HepG2 (cell line): ENCODE data around the gene HHIPL1. TPM values are rescaled to one million over a fixed set of nuclear protein-coding genes. Genes with fewer than 3 reads are reported as not detected.

Experiments
- FOSL1 ChIP-seq: sonication (generic); formaldehyde crosslinking; IDR thresholded peaks from 2 replicates; pipeline ENCODE4 v1.9.0; 2021; ENCODE audit warnings: missing genetic modification reagents, borderline replicate concordance
- HDAC1 ChIP-seq: sonication (generic); formaldehyde crosslinking; IDR thresholded peaks from 2 replicates; pipeline ENCODE4 v1.5.1; 2020; ENCODE audit warnings: mild to moderate bottlenecking, missing genetic modification reagents
- KAT2B ChIP-seq: fragments of 150-350 bp; IDR thresholded peaks from 2 replicates; pipeline ENCODE4 v1.6.1; 2014; ENCODE audit warnings: low read depth, low read length, borderline replicate concordance
- KAT7 ChIP-seq: IDR thresholded peaks from 2 replicates; pipeline ENCODE4 v1.6.1; 2018; ENCODE audit warnings: borderline replicate concordance, missing compliant biosample characterization
- NR2C2 ChIP-seq: sonication (generic); formaldehyde crosslinking; IDR thresholded peaks from 2 replicates; pipeline ENCODE4 v1.4.0; 2020; ENCODE audit warnings: missing genetic modification reagents, mild to moderate bottlenecking, moderate library complexity, borderline replicate concordance
- RXRB ChIP-seq: IDR thresholded peaks from 2 replicates; pipeline ENCODE4 v1.6.1; 2016; ENCODE audit warnings: borderline replicate concordance, missing genetic modification reagents, missing compliant biosample characterization
- ZBTB7A ChIP-seq: sonication (generic); formaldehyde crosslinking; IDR thresholded peaks from 2 replicates; pipeline ENCODE4 v1.8.0; 2022; ENCODE audit warnings: mild to moderate bottlenecking, missing genetic modification reagents
- ZNF256 ChIP-seq: sonication (generic); formaldehyde crosslinking; conservative IDR thresholded peaks from 2 replicates; pipeline ENCODE4 v1.4.0; 2020; ENCODE audit warnings: missing genetic modification reagents
- ZNF605 ChIP-seq: sonication (generic); formaldehyde crosslinking; IDR thresholded peaks from 2 replicates; pipeline ENCODE4 v1.8.0; 2022; ENCODE audit warnings: mild to moderate bottlenecking, missing genetic modification reagents
- polyA plus RNA-seq, 8 experiments: library from polyadenylated mRNA; depleted of rRNA in 3 of 8; stranded (reverse) in 7 of 8; unstranded in 1 of 8; fragments of >200 nt; fragmentation: Illumina TruSeq in 4 of 8; extraction: Trizol in 4 of 8; gene quantifications; 2 replicates each; pipeline versions ENCODE4 v1.2.1 to v1.2.3, GENCODE V29; 2011 to 2016; ENCODE audit warnings: low read depth in 4 of 8, missing spikeins in 1 of 8, mixed read lengths in 1 of 8; ENCODE audit not compliant: insufficient read depth in 1 of 8
- total RNA-seq, 5 experiments: library from RNA; depleted of rRNA; stranded (reverse); fragments of >200 nt; fragmentation: Illumina TruSeq; extraction: Trizol; gene quantifications; 2 replicates each; pipeline ENCODE4 v1.2.3, GENCODE V29; 2016; ENCODE audit warnings: low read depth in 1 of 5
- TF ChIP-seq, protein P1 (sequence below): sonication (generic); formaldehyde crosslinking; IDR thresholded peaks from 2 replicates; pipeline ENCODE4 v1.8.1; 2023; ENCODE audit warnings: mild to moderate bottlenecking, missing genetic modification reagents
- TF ChIP-seq, protein P2 (sequence below): sonication (generic); formaldehyde crosslinking; IDR thresholded peaks from 2 replicates; pipeline ENCODE4 v1.5.0; 2020; ENCODE audit warnings: missing genetic modification reagents, mild to moderate bottlenecking, borderline replicate concordance
- TF ChIP-seq, protein P3 (sequence below): sonication (generic); formaldehyde crosslinking; IDR thresholded peaks from 2 replicates; pipeline ENCODE4 v1.5.1; 2020; ENCODE audit warnings: missing genetic modification reagents, mild to moderate bottlenecking, borderline replicate concordance
- TF ChIP-seq, protein P4 (sequence below): sonication (generic); formaldehyde crosslinking; IDR thresholded peaks from 2 replicates; pipeline ENCODE4 v1.8.1; 2023; ENCODE audit warnings: missing genetic modification reagents, inconsistent platforms, borderline replicate concordance
- TF ChIP-seq, protein P5 (sequence below): sonication (generic); formaldehyde crosslinking; IDR thresholded peaks from 2 replicates; pipeline ENCODE4 v1.8.0; 2022; ENCODE audit warnings: mild to moderate bottlenecking, missing genetic modification reagents
- TF ChIP-seq, protein P6 (sequence below): sonication (generic); formaldehyde crosslinking; IDR thresholded peaks from 2 replicates; pipeline ENCODE4 v1.4.0; 2020; ENCODE audit warnings: mild to moderate bottlenecking, missing genetic modification reagents
- TF ChIP-seq, protein P7 (sequence below): sonication (generic); formaldehyde crosslinking; IDR thresholded peaks from 2 replicates; pipeline ENCODE4; 2020; ENCODE audit warnings: missing genetic modification reagents, mild to moderate bottlenecking, borderline replicate concordance

Gene HHIPL1
- total and polyA plus RNA-seq, 2 of the 13 experiments (the other 11 are each of a cell fraction or from before 2014, with no cell fraction given) = not detected

DNA sequence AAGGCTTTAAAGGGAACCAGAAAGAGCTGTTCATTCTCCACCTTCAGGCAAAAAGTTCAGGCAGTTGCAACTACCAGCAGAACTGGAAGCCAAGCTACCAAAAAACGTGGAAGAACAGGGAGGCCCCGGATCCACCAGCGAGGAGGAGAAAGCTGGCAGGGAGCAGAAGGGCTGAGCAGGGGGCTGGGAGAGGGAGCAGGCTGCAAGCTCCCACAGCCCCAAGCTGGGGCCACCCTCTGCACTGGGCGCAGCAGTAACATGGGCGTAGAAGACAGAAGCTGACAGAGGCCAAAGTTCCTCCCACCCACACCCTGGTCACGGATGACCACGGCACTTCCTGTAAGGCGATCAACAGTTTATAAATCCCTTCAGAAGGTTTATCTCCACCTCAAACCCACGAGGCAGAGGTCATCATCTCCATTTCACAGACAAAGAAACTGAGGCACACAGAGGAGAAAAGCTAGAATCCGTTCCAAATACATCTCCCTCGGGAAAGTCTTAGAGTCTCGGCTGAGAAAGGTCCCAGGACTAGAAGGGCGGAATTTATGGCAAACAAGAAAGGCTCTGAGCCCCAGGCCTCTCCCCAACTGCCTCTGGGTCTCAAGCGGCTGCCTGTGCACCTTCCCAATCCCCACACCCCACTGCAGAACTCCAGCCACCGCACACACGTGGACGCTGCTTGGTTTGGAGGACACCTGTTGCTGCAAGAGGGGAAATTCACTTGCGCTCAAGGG lies 42.7 kb upstream of the HHIPL1 start (continued):
- TF ChIP-seq, protein P1, sequence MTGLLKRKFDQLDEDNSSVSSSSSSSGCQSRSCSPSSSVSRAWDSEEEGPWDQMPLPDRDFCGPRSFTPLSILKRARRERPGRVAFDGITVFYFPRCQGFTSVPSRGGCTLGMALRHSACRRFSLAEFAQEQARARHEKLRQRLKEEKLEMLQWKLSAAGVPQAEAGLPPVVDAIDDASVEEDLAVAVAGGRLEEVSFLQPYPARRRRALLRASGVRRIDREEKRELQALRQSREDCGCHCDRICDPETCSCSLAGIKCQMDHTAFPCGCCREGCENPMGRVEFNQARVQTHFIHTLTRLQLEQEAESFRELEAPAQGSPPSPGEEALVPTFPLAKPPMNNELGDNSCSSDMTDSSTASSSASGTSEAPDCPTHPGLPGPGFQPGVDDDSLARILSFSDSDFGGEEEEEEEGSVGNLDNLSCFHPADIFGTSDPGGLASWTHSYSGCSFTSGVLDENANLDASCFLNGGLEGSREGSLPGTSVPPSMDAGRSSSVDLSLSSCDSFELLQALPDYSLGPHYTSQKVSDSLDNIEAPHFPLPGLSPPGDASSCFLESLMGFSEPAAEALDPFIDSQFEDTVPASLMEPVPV (CRISPR knock-in tag) = no peak
- TF ChIP-seq KAT2B (no peak), ZNF605 (CRISPR knock-in tag) (peak; percentile 65; the same call in 1 of the 2 replicates), HDAC1 (0 out of 2 replicates have a peak, but pooled peaks have one; percentile 15), ZNF256 (CRISPR knock-in tag) (no peak), FOSL1 (CRISPR knock-in tag) (no peak), NR2C2 (CRISPR knock-in tag) (peak; percentile 10; the same call in 1 of the 2 replicates), RXRB (CRISPR knock-in tag) (0 out of 2 replicates have a peak, but pooled peaks have one; percentile 15), ZBTB7A (CRISPR knock-in tag) (no peak), KAT7 (CRISPR knock-in tag) (no peak)
- TF ChIP-seq, protein P2, sequence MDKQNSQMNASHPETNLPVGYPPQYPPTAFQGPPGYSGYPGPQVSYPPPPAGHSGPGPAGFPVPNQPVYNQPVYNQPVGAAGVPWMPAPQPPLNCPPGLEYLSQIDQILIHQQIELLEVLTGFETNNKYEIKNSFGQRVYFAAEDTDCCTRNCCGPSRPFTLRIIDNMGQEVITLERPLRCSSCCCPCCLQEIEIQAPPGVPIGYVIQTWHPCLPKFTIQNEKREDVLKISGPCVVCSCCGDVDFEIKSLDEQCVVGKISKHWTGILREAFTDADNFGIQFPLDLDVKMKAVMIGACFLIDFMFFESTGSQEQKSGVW (CRISPR knock-in tag) = no peak
- TF ChIP-seq, protein P3, sequence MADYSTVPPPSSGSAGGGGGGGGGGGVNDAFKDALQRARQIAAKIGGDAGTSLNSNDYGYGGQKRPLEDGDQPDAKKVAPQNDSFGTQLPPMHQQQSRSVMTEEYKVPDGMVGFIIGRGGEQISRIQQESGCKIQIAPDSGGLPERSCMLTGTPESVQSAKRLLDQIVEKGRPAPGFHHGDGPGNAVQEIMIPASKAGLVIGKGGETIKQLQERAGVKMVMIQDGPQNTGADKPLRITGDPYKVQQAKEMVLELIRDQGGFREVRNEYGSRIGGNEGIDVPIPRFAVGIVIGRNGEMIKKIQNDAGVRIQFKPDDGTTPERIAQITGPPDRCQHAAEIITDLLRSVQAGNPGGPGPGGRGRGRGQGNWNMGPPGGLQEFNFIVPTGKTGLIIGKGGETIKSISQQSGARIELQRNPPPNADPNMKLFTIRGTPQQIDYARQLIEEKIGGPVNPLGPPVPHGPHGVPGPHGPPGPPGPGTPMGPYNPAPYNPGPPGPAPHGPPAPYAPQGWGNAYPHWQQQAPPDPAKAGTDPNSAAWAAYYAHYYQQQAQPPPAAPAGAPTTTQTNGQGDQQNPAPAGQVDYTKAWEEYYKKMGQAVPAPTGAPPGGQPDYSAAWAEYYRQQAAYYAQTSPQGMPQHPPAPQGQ (CRISPR knock-in tag) = no peak
- TF ChIP-seq, protein P4, sequence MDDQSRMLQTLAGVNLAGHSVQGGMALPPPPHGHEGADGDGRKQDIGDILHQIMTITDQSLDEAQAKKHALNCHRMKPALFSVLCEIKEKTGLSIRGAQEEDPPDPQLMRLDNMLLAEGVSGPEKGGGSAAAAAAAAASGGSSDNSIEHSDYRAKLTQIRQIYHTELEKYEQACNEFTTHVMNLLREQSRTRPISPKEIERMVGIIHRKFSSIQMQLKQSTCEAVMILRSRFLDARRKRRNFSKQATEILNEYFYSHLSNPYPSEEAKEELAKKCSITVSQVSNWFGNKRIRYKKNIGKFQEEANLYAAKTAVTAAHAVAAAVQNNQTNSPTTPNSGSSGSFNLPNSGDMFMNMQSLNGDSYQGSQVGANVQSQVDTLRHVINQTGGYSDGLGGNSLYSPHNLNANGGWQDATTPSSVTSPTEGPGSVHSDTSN (CRISPR knock-in tag) = no peak
- TF ChIP-seq, protein P5, sequence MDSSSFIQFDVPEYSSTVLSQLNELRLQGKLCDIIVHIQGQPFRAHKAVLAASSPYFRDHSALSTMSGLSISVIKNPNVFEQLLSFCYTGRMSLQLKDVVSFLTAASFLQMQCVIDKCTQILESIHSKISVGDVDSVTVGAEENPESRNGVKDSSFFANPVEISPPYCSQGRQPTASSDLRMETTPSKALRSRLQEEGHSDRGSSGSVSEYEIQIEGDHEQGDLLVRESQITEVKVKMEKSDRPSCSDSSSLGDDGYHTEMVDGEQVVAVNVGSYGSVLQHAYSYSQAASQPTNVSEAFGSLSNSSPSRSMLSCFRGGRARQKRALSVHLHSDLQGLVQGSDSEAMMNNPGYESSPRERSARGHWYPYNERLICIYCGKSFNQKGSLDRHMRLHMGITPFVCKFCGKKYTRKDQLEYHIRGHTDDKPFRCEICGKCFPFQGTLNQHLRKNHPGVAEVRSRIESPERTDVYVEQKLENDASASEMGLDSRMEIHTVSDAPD (CRISPR knock-in tag) = no peak
- TF ChIP-seq, protein P6, sequence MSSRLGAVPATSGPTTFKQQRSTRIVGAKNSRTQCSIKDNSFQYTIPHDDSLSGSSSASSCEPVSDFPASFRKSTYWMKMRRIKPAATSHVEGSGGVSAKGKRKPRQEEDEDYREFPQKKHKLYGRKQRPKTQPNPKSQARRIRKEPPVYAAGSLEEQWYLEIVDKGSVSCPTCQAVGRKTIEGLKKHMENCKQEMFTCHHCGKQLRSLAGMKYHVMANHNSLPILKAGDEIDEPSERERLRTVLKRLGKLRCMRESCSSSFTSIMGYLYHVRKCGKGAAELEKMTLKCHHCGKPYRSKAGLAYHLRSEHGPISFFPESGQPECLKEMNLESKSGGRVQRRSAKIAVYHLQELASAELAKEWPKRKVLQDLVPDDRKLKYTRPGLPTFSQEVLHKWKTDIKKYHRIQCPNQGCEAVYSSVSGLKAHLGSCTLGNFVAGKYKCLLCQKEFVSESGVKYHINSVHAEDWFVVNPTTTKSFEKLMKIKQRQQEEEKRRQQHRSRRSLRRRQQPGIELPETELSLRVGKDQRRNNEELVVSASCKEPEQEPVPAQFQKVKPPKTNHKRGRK (CRISPR knock-in tag) = no peak
- TF ChIP-seq, protein P7, sequence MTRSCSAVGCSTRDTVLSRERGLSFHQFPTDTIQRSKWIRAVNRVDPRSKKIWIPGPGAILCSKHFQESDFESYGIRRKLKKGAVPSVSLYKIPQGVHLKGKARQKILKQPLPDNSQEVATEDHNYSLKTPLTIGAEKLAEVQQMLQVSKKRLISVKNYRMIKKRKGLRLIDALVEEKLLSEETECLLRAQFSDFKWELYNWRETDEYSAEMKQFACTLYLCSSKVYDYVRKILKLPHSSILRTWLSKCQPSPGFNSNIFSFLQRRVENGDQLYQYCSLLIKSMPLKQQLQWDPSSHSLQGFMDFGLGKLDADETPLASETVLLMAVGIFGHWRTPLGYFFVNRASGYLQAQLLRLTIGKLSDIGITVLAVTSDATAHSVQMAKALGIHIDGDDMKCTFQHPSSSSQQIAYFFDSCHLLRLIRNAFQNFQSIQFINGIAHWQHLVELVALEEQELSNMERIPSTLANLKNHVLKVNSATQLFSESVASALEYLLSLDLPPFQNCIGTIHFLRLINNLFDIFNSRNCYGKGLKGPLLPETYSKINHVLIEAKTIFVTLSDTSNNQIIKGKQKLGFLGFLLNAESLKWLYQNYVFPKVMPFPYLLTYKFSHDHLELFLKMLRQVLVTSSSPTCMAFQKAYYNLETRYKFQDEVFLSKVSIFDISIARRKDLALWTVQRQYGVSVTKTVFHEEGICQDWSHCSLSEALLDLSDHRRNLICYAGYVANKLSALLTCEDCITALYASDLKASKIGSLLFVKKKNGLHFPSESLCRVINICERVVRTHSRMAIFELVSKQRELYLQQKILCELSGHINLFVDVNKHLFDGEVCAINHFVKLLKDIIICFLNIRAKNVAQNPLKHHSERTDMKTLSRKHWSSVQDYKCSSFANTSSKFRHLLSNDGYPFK = no peak
